GM18520 (cell line): ENCODE data around the gene STAB2.
"Not testable (repeated sequence)": the region's sequence is repeated elsewhere in the genome, so short reads cannot be mapped to it uniquely, and the experiment has no call there.

Experiments
- ATAC-seq: cut with Tn5 transposase; IDR thresholded peaks from one replicate; pipeline ENCODE4 v1.9.1; 2021; ENCODE audit not compliant: unreplicated experiment

Gene STAB2

DNA sequence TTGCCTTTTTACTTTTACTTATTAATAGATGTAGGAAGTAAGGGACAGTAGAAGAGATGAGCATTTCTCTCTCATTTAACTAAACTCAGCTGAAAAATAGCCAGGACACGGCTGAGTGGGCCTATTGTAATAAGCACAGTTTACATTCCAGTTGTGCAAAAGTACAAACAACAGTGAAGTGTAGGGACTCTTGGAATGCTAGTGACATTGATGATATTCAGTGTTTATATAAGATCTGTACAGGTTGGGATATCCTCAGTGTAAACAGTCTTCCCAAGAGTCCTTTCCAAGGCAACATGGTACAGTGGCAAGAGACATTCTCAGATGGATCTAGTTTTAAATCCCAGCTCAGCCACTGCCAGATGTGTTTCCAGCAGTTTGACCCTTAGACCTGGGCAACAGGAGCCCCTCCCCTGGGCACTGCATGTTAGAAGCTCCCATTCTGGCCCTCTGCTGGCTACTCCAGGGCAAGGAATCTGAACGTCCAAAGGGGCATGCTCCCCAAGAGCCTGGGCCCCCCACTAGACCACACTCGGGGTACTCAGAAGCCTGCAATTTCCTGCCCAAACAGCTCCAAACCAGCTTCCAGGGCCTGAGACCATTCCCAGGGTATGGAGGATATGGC, 55.3 kb downstream of the STAB2 start:
- ATAC-seq, result no peak

DNA sequence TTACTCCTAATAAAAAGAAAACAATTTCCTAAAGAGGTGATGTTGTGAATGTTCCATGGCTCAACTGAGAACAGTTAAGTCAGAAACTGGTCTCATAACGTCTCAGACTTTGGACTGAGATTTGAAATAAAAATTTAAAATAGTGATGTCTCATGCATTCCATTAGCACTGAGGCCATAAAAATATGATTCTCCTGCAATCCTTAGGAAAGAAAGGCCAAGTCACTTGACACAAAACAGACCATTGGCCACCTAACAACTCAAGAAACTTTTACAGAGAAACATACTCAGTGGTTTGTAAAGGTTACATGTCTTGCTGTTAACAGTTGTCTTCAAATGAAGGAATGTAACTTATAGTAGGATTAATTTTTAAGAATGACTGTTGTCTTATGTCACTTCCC, 58.1 kb downstream of the STAB2 start:
- ATAC-seq, result no peak

DNA sequence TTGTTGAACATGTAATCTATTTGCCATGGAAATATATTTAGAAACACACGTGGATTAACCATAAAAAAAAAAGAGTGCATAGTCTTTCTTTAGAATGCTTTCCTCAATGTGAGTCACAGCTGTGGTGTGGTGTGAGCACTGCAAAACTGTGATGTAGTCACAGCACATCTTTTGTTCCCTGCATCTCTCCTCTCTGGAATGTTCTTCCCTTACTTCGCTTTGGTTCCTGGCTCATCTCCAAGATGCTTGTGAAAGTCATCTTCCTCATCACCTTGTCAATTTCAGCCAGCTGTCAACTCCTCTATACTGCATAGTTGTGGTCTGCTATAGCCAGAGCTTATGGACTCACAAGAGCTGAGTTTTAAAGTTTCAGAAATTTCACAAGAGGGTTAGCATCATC, 60.2 kb downstream of the STAB2 start:
- ATAC-seq, result no peak

DNA sequence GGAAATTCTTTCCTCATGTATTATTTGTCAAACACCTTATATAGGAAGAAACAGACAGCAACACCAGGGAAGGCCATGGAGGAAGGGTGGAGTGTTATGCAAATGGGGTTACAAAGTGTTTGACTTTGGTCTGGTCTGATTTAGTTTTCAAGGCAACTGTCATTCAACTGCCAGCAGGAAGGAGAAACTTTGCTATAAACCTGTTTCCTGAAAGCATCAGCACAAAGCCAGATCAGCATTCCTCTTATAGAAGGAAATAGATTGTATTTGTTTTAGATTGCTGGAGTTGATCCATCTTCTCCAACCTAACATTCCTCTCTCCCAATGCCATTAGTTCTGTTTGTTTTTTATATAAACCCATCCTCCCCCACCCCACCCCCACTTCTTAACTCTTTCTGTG, 65.7 kb downstream of the STAB2 start:
- no peak for ATAC-seq

DNA sequence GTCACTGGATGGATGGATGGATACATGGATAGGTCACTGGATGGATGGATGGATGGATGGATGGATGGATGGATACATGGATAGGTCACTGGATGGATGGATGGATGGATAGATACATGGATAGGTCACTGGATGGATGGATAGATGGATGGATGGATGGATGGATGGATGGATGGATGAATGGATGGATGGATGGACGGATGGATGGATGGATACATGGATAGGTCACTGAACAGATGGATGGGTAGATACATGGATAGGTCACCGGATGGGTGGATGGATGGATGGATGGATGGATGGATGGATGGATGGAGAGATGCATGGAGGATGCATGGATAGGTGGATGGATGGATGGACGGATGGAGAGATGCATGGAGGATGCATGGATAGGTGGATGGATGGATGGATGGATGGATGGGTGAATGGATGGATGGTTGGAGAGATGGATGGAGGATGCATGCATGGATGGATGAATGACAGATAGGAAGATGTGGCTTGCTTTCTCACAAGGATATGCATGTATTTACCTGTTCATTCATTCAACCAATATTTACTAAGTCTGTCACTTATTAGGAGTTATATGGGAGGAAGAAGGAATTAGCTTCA, 66.6 kb downstream of the STAB2 start:
- not testable (repeated sequence) for ATAC-seq

DNA sequence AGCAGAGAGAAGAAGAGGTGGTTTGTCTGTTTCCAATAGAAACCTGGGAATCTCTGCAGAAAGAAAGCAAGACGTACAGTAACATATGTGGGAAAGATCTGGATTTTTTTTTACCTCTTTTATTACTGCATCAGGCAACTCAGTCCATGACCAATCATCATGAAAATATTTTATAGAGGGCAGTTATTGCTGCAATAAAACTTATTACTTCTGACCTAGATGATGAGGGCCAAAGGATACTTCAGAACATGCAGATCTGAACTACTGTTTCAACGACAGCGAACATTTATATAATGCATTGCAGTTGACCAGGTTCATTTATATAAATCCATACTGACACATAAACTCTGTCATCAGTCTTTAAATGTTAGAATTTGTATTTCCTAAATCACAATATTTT, 67.7 kb downstream of the STAB2 start:
- ATAC-seq, result no peak

DNA sequence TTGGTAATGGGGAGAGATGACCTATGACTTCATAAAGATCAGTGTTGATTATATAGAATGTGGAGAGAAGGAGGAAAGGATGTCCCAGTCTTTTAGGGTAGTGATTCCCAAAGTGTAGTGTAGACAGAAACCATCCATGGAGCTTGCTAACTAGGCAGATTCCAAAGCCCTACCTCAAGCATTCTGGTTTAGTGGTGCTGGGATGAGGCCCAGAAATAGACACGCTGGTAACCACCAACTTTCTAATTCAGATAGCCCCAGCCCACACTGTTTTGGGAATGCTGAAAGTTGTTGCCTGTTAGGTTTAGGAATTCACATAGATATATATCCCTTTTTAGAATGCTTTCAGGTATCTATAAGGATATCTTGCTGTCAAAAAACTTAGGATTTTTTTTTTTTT, 69.2 kb downstream of the STAB2 start:
- ATAC-seq, result no peak

DNA sequence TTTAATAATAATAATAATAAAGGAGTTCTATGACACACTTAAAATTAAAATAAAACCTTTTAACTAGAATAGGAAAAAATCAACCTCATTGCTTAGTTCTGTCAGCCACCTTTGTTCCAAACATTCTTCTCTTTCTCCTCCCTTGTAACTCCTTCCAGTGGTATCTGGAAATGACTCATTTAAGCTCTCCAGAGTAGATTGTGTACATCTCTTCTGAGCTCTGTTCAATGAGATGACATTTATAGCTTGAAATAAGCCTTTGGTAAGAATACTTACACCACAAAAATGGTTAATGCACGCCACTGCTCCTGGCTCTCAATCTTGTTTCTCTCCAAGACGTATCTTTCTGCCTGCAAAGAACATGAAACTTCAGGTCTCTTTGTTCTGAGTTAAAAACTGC, 70.3 kb downstream of the STAB2 start:
- no peak for ATAC-seq

DNA sequence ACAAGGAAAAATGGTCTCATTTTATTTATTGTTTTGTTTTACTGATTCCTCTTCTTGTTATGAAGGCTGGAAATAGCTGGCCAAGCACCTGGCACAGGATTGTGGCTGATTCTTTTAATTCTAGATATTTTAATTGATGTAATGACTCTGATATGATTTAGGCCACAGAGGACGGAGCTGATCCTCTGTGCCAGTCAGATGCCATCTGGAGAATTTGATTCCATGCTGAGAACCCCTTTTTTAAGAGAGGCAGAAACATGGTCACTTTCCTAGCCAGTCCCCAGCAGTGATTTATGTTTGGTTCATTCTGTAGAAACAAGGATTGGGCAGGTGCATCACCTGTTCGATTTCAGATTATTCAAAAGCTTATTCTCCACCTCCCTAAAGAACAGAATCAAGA, 77.6 kb downstream of the STAB2 start:
- ATAC-seq, result no peak

DNA sequence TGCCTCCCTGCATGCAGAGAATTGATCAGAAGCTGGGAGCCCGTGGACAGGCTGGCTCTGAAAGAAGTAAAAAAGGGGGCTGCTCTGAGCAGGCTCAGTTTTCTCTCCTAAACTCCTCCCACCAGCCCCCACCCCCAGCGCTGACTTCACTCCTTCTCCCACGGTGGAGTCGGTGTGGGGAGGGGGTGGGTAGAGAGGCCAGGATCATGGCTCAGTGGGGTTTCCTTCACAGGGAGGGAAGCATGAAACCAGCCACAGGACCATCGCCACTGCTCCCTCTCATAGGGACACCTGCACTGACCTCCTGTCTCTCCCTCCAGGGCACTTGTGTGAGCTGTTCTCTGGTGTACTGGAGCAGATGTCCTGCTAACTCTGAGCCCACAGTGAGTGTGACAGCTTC, 78.9 kb downstream of the STAB2 start:
- no peak for ATAC-seq

DNA sequence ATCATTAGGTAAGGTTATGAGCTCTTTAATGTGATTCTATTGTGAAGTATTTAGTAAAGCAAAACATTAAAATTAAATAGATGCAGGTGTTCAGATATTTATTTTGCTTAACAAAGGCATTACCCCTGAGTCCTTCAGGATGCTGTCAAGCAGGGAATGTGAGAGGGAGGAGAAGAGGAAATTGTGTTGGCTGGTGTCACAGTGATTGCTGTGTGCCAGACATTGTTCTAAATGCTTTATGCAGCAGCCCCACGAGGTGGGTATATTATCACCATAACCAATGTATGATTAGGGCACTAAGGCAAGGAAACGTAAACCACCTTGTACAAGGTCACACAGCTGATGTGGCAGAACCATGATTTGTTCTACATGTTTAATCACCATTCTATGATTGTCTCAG, 80.1 kb downstream of the STAB2 start:
- no peak for ATAC-seq

DNA sequence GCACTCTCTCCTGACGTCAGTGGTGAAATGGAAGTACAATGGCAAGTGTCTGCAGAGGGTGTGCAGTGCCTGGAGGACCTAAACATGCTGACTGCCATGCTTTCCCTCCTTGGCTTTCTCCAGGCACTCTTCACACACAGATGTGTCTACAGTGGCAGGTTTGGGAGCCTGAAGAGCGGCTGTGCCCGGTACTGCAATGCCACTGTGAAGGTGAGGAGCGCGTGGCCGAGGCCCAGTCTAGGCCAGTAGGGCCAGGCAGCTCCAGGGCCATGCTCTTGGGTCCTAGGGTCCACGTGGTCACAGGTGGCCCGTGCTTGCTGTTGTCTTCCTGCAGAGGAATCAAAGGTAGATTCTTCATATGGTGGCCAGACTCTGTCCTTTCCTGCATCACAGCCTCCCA, 81.4 kb downstream of the STAB2 start:
- ATAC-seq, result no peak

DNA sequence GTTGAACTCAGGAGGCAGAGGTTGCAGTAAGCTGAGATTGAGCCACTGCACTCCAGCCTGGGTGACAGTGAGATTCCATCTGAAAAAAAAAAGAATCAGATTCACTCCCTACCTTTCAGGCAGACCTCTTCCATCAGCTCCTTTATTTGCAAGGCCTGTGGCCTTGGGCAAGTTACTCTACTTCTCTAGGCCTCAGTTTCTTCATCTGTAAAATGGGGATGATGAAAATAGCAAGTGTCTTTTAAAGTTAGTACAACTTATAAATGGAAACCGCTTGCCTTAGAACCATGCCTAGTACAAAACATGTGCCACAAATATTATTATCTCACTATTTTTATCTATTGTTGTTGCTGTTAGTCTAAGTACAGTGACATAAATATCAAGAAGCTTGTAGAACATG, 84.3 kb downstream of the STAB2 start:
- ATAC-seq, result no peak

DNA sequence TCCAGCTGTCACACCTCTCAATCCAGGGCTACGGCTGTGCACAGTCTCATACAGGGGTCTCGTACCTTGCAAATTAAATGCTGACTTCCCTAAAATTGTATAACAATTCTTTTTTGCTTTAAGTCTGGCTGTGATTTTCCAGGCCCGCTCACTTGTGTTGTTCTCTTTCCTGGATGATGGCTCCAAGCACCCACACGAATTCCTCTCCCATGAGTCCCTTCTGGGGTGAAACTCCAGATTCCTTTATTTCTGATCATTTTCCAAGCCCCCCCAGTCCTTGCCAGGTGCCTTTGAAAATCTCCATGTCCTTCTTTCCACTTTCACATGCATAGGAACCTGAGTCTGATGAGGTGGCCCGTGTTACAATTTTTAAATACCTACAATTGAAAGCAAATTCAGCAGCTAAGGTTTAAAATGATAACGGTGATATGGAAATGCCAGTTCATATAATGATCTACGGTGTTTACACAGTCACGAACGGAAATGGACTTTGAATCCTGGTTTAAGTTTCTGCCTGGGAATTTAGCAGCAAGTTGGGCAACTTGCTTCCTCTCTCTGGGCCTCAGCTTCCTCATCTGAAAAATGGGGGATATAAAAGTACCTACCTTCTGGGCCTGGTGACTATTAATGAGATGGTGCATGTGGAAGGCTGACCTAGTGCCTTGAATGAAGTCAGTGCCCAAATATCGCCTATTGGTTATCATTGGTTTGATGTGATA, 85.5 kb downstream of the STAB2 start:
- ATAC-seq, result no peak

DNA sequence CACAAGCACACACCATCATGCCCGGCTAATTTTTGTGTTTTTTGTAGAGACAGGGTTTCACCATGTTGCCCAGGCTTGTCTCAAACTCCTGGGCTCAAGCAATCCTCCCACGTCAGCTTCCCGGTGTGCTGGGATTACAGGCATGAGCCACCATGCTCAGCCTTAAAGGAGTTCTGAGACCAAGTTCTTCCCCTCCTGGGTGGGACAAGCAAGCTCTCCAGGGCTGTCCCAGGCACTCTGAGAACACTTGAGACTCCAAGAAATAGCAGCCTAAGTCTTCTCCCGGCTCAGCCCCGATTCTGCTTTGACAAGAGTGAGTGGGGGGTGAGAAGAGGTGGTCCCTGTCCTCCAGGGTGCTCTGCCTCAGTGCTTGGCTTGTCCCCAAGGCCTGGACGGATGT, 86.4 kb downstream of the STAB2 start:
- no peak for ATAC-seq

DNA sequence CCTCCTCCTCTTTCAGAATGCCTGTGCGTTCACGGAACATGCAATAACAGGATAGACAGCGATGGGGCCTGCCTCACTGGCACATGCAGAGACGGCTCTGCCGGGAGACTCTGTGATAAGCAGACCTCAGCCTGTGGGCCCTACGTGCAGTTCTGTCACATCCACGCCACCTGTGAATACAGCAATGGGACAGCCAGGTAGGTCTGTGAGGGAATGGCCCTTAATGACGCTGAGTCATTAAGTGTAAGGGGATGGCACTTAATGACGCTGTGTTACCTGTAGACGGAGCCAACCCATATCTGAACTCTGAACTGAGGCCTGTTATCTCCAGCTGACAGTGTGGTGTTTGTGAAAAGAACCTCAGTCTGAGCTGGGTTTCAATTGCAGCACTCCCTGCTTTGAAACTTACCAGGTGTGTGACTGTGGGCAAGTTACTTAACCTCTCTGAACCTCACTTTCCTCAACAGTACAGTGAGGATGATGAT, 86.9 kb downstream of the STAB2 start:
- ATAC-seq, result no peak

DNA sequence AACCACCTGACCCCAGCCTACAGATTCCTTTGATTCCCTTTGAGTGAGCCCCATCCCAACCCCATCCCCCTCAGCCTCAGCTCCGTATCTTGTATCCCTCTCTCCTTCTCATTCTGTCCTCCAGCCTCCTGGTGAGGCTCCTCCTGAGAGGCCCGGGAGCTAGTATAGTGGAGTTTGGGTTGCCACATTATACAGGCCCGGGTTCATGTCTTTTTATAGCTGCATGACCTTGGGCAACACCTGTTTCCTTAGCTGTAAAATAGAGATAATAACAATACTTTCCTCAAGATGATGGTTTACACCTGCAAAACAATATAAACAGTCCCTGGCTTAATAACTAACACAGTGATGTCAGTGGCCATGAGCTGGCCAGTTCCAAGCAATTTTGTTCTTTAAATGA, 89.8 kb downstream of the STAB2 start:
- no peak for ATAC-seq

DNA sequence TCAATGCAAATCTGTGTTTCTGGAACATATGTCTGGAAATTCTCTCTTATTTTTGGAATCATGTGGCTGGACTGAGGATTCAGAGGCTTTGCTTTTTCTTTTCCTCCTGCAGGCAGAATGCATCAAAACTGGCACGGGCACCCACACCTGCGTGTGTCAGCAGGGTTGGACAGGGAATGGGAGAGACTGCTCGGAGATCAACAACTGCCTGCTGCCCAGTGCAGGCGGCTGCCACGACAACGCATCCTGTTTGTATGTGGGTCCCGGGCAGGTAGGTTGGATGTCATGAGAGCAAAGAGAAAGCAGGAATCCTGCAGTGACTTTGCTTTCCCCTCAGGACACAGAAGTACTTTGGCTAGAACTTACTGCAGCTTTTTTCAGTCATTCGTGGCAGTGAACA, 90.3 kb downstream of the STAB2 start:
- ATAC-seq, result no peak

DNA sequence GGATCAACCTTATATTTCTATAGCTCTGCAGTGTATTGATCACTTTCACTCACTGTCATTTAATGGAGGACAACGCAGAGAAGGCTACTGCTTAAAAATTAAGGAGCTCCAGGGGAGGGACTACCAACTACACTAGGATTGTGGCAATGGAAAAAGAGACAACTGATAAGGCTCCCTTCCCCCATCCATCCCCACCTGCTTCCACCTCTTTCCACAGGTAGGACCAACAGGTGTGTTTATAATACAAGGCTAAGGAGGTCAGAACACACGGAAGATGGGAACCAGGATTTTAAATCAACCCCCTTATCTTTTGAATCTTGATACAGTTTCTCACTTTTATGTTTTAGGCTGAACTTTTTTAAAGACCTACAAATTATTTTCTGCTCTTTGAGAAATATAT, 90.8 kb downstream of the STAB2 start:
- no peak for ATAC-seq

DNA sequence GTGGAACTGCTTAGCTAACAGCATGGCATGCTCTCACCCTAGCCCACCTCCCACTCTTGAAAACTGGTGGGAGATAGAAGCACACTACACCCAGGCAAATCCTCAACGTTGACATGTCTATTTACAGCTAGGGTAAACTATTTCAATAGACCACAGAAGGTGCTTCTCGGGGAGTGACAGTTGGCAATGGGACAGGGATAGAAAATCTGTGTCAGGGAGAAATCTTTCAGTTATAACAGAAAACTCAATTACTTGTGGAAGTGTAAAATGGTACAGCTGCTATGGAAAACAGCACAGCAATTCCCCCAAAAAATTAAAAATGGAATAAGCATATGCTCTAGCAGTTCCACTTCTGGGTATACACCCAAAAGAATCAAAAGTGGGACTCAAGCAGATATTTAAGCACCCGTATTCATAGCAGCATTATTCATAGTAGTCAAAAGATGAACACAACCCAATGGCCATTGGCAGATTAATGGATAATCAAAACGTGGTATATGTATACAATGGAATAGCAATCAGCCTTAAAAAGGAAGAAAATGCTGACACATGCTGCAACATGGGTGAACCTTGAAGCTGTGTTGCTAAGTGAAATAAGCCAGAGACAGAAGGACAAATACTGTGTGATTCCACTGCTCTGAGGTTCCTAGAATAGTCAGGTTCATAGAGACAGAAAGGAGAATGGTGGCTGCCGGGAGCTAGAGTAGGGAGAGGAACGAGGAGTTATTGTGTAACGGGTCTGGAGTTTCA, 92.5 kb downstream of the STAB2 start:
- ATAC-seq, result no peak

DNA sequence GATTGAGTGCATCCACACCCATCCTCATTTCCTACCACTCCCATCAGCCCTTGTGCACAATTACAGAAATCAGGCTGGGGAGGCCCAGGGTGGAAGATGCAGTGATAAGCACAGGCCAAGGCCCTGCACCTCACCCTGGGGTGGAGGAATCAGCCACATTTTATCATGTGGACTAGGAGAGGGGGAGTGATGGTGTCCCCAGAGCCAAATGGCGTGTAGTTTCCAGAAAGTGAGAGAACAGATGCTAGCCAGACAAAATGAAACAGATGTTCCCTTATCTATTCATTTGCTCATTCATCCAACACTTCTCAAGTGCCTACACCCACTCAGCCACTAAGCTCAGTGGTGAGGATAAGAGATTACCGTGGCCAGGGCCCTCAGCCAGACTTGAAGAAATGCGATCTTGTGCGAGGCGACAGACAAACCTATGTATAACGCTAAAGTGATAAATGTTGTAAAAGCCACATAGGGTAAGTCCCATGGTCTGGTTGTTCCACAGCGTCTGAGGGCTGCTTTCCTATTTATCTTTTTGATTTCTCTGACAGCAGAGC, 93.6 kb downstream of the STAB2 start:
- ATAC-seq, result no peak

DNA sequence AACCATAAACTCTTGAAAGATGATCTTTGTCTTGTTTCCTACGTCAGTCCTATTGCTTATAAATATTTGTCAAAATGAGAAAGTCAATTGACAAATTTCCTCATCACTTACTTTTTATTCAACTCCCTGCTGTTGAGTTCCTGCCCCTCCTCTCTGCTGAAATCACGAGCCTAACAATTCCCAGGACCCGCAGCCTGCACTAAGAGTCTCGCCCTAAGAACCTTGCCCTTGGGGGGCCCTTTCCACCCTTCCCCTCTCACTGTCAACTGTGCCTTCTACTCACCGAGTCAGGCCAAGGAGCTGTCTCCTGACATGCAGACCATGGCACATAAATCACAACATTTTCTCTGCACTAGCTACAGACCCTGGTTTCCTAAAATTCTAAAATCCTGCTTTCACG, 99.0 kb downstream of the STAB2 start:
- no peak for ATAC-seq
